ENCODE data around the gene GSK3B.

- TF ChIP-seq CTCF (IDR thresholded peaks at IDR 0.05; ENCODE audit: low read length) (no peak), EZH2phosphoT487 (IDR thresholded peaks at IDR 0.05; ENCODE audit: low read length) (no peak)
These were observed 130.0 kb downstream of the GSK3B start for GRCh38 chr3:119964294-119964693.
